Hepatocyte (in vitro differentiated cells): ENCODE results near the gene MSANTD3. TPM values are rescaled to one million over a fixed set of nuclear protein-coding genes. Genes with fewer than 3 reads are reported as not detected.

Experiments
- DNase-seq: peaks from one replicate; pipeline ENCODE4 v3.0.0-alpha.2; 2016; ENCODE audit warnings: low spot score
- H2AFZ ChIP-seq: fragments of 200-600 bp; sonication (generic); 2 replicates; pipeline ENCODE4 v1.6.0; 2016; ENCODE audit warnings: antibody characterized with exemption, mild to moderate bottlenecking
- H3K27ac ChIP-seq: fragments of 200-600 bp; sonication (generic); 2 replicates; pipeline ENCODE4 v1.5.1; 2016; ENCODE audit warnings: mild to moderate bottlenecking
- H3K27me3 ChIP-seq: fragments of 200-600 bp; sonication (generic); 2 replicates; pipeline ENCODE4 v1.6.1; 2016
- H3K36me3 ChIP-seq: fragments of 200-600 bp; sonication (generic); replicated peaks from 2 replicates; pipeline ENCODE4 v1.5.1; 2016; ENCODE audit warnings: low read depth; ENCODE audit not compliant: insufficient read depth
- H3K4me1 ChIP-seq: fragments of 200-600 bp; sonication (generic); 2 replicates; pipeline ENCODE4 v1.5.1; 2016; ENCODE audit warnings: mild to moderate bottlenecking, moderate library complexity; ENCODE audit not compliant: insufficient read depth
- H3K4me2 ChIP-seq: fragments of 200-600 bp; sonication (generic); 2 replicates; pipeline ENCODE4 v1.6.0; 2016
- H3K4me3 ChIP-seq: fragments of 200-600 bp; sonication (generic); 2 replicates; pipeline ENCODE4 v1.5.1; 2016; ENCODE audit warnings: mild to moderate bottlenecking
- H3K79me2 ChIP-seq: fragments of 200-600 bp; sonication (generic); 2 replicates; pipeline ENCODE4 v1.6.0; 2017; ENCODE audit warnings: mild to moderate bottlenecking
- H3K9me2 ChIP-seq: fragments of 200-600 bp; sonication (generic); replicated peaks from 2 replicates; pipeline ENCODE4 v1.6.0; 2017; ENCODE audit warnings: mild to moderate bottlenecking; ENCODE audit not compliant: insufficient read depth
- H3K9me3 ChIP-seq: fragments of 200-600 bp; sonication (generic); 2 replicates; pipeline ENCODE4 v1.5.1; 2016; ENCODE audit warnings: low read depth, mild to moderate bottlenecking
- H4K20me1 ChIP-seq: fragments of 200-600 bp; sonication (generic); 2 replicates; pipeline ENCODE4 v1.6.0; 2016; ENCODE audit warnings: mild to moderate bottlenecking; ENCODE audit not compliant: insufficient read depth, poor library complexity, severe bottlenecking
- EZH2 ChIP-seq: fragments of 200-600 bp; sonication (generic); IDR thresholded peaks from 2 replicates; pipeline ENCODE4 v1.6.1; 2016; ENCODE audit warnings: antibody characterized with exemption, mild to moderate bottlenecking, borderline replicate concordance
- EZH2phosphoT487 ChIP-seq: fragments of 200-600 bp; sonication (generic); IDR thresholded peaks from one replicate; pipeline ENCODE4 v1.6.1; 2018; ENCODE audit warnings: antibody characterized with exemption, mild to moderate bottlenecking, low read depth, moderate library complexity; ENCODE audit not compliant: unreplicated experiment, severe bottlenecking
- WGBS: methylation state at CpG from one replicate; pipeline ENCODE4 v1.1.6; 2016; ENCODE audit warnings: low lambda C conversion rate; ENCODE audit errors: missing lambda C conversion rate; 5-methylcytosine and 5-hydroxymethylcytosine counted together
- polyA plus RNA-seq: library from polyadenylated mRNA; unstranded; fragments of >200 nt; fragmentation: Nextera tagmentation; extraction: Ambion mirVana; gene quantifications from 2 replicates; pipeline ENCODE4 v1.2.1, GENCODE V29; 2016
- total RNA-seq: library from RNA; depleted of rRNA; stranded (reverse); fragments of >200 nt; gene quantifications from 2 replicates; pipeline ENCODE4 v1.2.3, GENCODE V29; 2014
- TF ChIP-seq, protein P1 (sequence below): fragments of 200-600 bp; sonication (generic); IDR thresholded peaks from 2 replicates; pipeline ENCODE4 v1.5.1; 2016; ENCODE audit warnings: antibody characterized with exemption, mild to moderate bottlenecking; ENCODE audit not compliant: poor library complexity

The MSANTD3 gene
- total and polyA plus RNA-seq, 2 experiments from 2014 or later: 33.4 to 42.2 TPM

DNA sequence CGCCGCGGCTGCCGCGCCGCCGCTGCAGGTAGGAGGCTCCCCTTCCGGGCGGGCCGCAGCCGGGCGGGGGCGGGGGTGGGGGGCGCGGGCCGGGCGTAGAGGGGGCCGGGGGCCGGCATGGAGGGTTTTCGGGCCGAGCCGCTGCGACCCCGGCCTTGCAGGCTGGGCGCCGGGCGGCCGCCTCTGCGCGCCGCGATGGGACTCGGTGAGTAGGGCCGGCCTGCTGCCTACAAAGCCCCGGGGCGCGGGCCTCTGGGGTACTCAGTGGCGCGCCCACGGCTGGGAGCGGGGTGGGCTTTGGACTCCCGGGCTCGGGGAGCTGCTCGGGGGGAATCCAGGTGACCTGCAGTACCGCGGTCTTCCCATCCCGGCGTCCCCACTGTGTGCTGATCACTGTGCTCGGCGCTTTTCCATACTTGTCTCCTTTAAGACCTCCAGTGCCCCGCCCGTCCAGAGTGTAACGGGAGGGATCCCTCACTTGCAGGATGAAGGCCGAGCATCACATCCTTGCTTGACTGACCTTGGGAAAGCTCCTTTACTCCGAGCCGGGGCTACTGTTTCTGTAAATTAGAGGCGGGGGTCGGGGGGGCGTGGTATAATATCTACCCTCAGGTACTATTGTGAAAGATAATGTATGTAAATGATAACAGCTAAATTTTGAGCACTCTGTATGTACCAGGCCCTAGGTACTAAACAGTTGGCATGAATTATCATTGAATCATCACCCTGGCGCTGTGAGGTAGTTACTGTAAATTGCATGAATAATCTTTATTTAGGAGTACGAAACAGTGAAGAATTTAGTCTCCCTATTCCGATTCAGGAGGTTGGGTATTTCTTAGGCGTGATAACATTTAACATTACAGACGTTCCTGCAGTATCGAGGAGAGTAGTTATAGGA, 672 bp downstream of the MSANTD3 start:
- Histone ChIP-seq H3K27ac (peak overlapping the region; percentile 98), H3K4me3 (peak overlapping the region; percentile 96), H3K36me3 (no peaks in the 10 kb centered on the region), H3K27me3 (no peaks in the 10 kb centered on the region), H3K9me2 (no peaks in the 10 kb centered on the region), H4K20me1 (no peaks in the 10 kb centered on the region), H2AFZ (peak overlapping the region; percentile 98), H3K79me2 (peaks cover 46% of the 10 kb centered on the region), H3K4me2 (peak overlapping the region; percentile 82), H3K9me3 (no peaks in the 10 kb centered on the region), H3K4me1 (peaks cover 20% of the 10 kb centered on the region)
- TF ChIP-seq EZH2: no peak
- TF ChIP-seq EZH2phosphoT487: no peak
- TF ChIP-seq, protein P1, sequence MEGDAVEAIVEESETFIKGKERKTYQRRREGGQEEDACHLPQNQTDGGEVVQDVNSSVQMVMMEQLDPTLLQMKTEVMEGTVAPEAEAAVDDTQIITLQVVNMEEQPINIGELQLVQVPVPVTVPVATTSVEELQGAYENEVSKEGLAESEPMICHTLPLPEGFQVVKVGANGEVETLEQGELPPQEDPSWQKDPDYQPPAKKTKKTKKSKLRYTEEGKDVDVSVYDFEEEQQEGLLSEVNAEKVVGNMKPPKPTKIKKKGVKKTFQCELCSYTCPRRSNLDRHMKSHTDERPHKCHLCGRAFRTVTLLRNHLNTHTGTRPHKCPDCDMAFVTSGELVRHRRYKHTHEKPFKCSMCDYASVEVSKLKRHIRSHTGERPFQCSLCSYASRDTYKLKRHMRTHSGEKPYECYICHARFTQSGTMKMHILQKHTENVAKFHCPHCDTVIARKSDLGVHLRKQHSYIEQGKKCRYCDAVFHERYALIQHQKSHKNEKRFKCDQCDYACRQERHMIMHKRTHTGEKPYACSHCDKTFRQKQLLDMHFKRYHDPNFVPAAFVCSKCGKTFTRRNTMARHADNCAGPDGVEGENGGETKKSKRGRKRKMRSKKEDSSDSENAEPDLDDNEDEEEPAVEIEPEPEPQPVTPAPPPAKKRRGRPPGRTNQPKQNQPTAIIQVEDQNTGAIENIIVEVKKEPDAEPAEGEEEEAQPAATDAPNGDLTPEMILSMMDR: no peak
- WGBS: 13% methylated on average over 25 of the region's 65 CpGs
- peak; percentile 64 for DNase-seq

DNA sequence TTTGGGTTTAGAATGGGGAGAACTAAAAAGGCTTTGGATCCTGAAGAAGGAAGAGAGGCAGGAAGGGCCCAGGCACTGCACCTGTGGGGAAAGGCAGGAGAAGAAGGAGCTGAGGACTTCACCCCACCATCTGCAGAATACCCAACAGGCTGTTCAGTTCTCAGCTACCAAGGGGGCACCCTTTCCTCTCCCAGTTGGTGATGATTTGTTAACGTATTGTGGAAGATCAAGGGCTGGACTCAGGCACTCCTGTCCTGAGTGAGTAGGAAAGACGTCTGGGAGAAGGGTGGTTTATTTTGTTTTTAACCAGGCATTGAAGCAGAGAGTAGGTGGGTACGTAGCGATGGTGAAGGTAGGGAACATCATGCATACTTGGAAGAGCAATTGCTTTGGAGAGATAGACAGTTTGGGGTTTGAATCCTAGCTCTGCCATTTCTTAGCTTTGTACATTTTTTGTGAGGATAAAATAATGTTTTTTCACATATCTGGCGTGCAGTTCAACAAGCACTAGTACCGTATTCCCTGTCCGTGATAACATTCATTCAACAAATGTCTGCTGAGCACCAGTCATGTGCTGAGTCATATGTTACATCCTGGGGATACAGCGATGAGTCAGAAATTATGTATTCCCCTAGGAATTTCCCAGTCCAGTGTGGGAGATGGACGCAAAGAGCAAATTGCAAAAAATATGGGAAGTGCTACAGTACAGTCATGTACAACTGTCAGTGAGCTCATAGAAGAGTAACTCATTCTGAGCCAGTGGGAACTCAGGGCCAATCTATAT, 2.1 kb downstream of the MSANTD3 start:
- peak; percentile 84 for DNase-seq
- Histone ChIP-seq H3K27me3 (no peaks in the 10 kb centered on the region), H2AFZ (no peak overlapping the region), H3K9me2 (no peaks in the 10 kb centered on the region), H3K4me3 (no peak overlapping the region), H3K79me2 (peaks cover 61% of the 10 kb centered on the region), H3K36me3 (no peaks in the 10 kb centered on the region), H4K20me1 (no peaks in the 10 kb centered on the region), H3K27ac (peak overlapping the region; percentile 98), H3K4me2 (peak overlapping the region; percentile 82), H3K9me3 (no peaks in the 10 kb centered on the region), H3K4me1 (peaks cover 20% of the 10 kb centered on the region)
- 72% methylated on average over 9 of the region's 9 CpGs for WGBS
- TF ChIP-seq EZH2 (no peak), EZH2phosphoT487 (no peak)
- TF ChIP-seq, protein P1: no peak

DNA sequence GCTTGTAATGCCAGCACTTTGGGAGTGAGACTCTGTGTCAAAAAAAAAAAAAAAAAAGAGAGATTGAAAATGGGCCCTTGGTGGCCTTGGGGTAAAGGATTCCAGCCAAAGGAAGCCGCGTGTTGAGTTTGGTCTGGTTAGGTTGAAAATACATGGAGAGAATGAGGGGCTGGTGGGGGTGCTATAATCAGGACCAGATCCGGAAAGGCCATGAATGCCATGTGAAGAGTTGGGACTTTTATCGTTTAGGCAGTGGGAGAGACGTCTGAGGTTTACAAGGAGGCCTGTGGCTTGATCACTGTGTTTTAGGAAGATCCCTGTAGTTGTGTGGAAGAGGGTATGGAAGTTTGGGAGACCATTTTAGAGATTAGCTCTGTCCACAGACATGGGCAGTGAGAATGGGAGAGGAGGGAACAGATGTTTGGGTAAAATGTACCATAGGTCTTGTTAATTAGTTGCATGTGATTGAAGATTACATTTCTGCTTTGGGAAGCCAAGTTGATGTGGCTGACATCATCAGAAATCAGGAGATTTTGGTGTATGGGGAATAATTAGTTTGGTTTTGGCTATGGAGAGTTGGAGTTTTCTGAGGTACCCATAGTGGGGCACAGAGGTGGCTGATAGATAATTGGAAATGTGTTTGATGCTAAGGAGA, 3.5 kb downstream of the MSANTD3 start:
- H3K4me1 ChIP-seq: peaks cover 20% of the 10 kb centered on the region
- H2AFZ ChIP-seq: no peak overlapping the region
- DNase-seq: no peak
- H4K20me1 ChIP-seq: no peaks in the 10 kb centered on the region
- 72% methylated on average over 5 of the region's 5 CpGs for WGBS
- H3K4me2 ChIP-seq: no peak overlapping the region
- TF ChIP-seq, protein P1: no peak
- TF ChIP-seq EZH2: no peak
- TF ChIP-seq EZH2phosphoT487: no peak
- no peaks in the 10 kb centered on the region for H3K27me3 ChIP-seq
- no peaks in the 10 kb centered on the region for H3K9me2 ChIP-seq
- H3K27ac ChIP-seq: no peak overlapping the region
- H3K9me3 ChIP-seq: no peaks in the 10 kb centered on the region
- no peak overlapping the region for H3K4me3 ChIP-seq
- no peaks in the 10 kb centered on the region for H3K36me3 ChIP-seq
- H3K79me2 ChIP-seq: peaks cover 74% of the 10 kb centered on the region
